Kidney epithelial cell (primary cell): ENCODE data around the gene GATD1. TPM values are rescaled to one million over a fixed set of nuclear protein-coding genes. Genes with fewer than 3 reads are reported as not detected.

Experiments
- DNase-seq: peaks from one replicate; pipeline ENCODE4 v3.0.0-alpha.2; 2010; ENCODE audit warnings: low read depth
- H3K27me3 ChIP-seq: 2 replicates; pipeline ENCODE4 v1.6.0; 2011; ENCODE audit warnings: low read length; ENCODE audit not compliant: control insufficient read depth, insufficient read depth
- H3K36me3 ChIP-seq: 2 replicates; pipeline ENCODE4 v1.5.1; 2011; ENCODE audit warnings: low read length; ENCODE audit not compliant: control insufficient read depth, insufficient read depth
- H3K4me3 ChIP-seq: 2 replicates; pipeline ENCODE4 v1.5.1; 2011; ENCODE audit warnings: low read depth, mild to moderate bottlenecking, control low read depth, low read length
- CTCF ChIP-seq: IDR thresholded peaks from 2 replicates; pipeline ENCODE4 v1.5.1; 2011; ENCODE audit warnings: mild to moderate bottlenecking, moderate library complexity, low read length, control low read depth, inconsistent platforms; ENCODE audit not compliant: insufficient read depth, poor library complexity, severe bottlenecking
- total RNA-seq: library from RNA; depleted of rRNA; stranded (reverse); fragments of >200 nt; gene quantifications from 2 replicates; pipeline ENCODE4 v1.2.3, GENCODE V29; 2015

The GATD1 gene
- total RNA-seq, 1 donor from 2014 or later, result 27.6 TPM

GRCh38 chr11:790721-791564 is 13.7 kb upstream of the GATD1 start:
- peaks cover 22% of the 10 kb centered on the region for H3K27me3 ChIP-seq
- H3K4me3 ChIP-seq, result no peak overlapping the region
- no peaks in the 10 kb centered on the region for H3K36me3 ChIP-seq
- no peak for TF ChIP-seq CTCF
- no peak for DNase-seq

DNA sequence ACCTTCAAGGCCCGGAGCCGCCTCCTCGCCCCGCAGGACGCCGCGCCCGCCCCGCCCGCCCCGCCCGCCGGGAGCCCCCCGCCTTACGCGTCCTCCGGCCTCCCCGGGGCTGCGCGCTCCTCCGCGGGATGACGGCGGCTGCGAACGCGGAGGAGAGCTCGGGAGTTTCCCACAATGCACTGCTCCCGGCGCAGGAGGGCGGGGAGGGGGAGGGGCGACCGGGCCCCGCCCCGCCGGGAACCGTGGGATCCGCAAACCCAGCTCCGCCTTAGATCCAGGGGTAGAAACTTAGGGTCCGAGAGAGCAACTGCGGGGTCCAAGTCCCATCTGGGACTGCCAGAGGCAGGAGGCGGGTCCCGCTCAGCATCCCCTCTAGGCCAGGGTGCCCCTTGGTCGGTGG is 12.7 kb upstream of the GATD1 start, which contains the start of gene CEND1:
Gene CEND1, minus strand, starts transcription at position 148 of the 400 bp plus-strand sequence. CDS start 1,514 bp downstream, outside the sequence.
- TF ChIP-seq CTCF, result no peak
- Histone ChIP-seq H3K27me3 (peaks cover 22% of the 10 kb centered on the region), H3K4me3 (no peak within 1 kb of the TSS), H3K36me3 (no peaks in the 10 kb centered on the region)
- no peak for DNase-seq

- DNase-seq, result no peak
- TF ChIP-seq CTCF, result no peak
- no peak overlapping the region for H3K4me3 ChIP-seq
Measured at GRCh38 chr11:788953-789940, 12.0 kb upstream of the GATD1 start.

DNA sequence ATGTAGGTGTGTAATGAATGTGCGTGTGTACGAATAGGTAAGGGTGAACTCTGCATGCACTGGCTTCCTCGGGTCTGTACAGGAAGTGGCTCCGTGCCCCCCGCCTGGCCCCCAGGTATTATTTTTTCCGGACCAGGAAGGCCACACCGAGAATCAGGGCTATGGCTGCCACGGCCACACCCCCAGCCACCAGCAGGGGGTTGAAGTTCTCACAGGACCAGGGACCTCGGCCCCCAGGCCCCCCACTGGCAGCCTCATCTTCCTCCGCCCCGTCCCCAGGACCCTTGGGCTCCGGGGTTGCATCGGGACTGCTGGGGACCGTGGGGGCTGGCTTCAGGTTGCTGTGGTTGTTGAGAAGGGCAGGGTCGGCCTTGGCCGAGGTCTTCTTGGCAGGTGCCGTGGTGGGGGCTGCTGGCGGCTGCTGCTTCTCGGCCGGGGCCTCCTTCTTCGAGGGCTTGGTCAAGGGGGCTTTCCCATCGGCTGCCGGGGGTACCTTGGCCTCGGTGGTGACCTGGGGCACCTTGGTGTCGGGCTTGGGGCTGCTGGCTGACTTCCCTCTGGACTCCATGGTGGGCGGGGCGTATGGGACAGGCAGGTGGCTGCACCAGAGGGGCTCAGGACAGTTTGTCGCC is 10.8 kb upstream of the GATD1 start:
- no peak for DNase-seq
- Histone ChIP-seq H3K27me3 (peaks cover 22% of the 10 kb centered on the region), H3K36me3 (no peaks in the 10 kb centered on the region), H3K4me3 (no peak overlapping the region)
- peak; percentile 1 for TF ChIP-seq CTCF

More at GRCh38 chr11:788953-789940, 12.0 kb upstream of the GATD1 start:
- no peaks in the 10 kb centered on the region for H3K36me3 ChIP-seq
- H3K27me3 ChIP-seq, result peaks cover 22% of the 10 kb centered on the region

GRCh38 chr11:787084-787675 is 9.9 kb upstream of the GATD1 start:
- no peaks in the 10 kb centered on the region for H3K36me3 ChIP-seq
- no peak overlapping the region for H3K4me3 ChIP-seq
- DNase-seq, result no peak
- H3K27me3 ChIP-seq, result peaks cover 22% of the 10 kb centered on the region
- TF ChIP-seq CTCF, result no peak
